SU-DHL-6 (cell line): ENCODE measurements around the gene ROR1.

Experiments used
- H2AFZ ChIP-seq: fragments of 200-600 bp; sonication (generic); 2 replicates; pipeline ENCODE4 v1.6.1; 2014; ENCODE audit warnings: low read depth, mild to moderate bottlenecking, moderate library complexity, mixed read lengths, antibody characterized with exemption, low read length; ENCODE audit not compliant: severe bottlenecking
- H3F3A ChIP-seq: fragments of 200-600 bp; shearing (Covaris generic); 2 replicates; pipeline ENCODE4 v1.6.0; 2016; ENCODE audit warnings: antibody characterized with exemption, mild to moderate bottlenecking; ENCODE audit not compliant: insufficient read depth
- H3K27ac ChIP-seq: fragments of 200-600 bp; sonication (generic); 2 replicates; pipeline ENCODE4 v1.5.1; 2016; ENCODE audit warnings: low read depth, mild to moderate bottlenecking, low read length, moderate library complexity, mixed read lengths
- H3K27me3 ChIP-seq: fragments of 200-600 bp; sonication (generic), shearing (Covaris generic); 2 replicates; pipeline ENCODE4 v1.6.0; 2014; ENCODE audit warnings: mild to moderate bottlenecking, low read length
- H3K36me3 ChIP-seq: fragments of 200-600 bp; sonication (generic); 2 replicates; pipeline ENCODE4 v1.6.1; 2014; ENCODE audit warnings: mild to moderate bottlenecking, low read length, mixed read lengths
- H3K4me2 ChIP-seq: fragments of 300-600, 200-600 bp; shearing (Covaris generic), sonication (generic); 2 replicates; pipeline ENCODE4 v1.6.0; 2014; ENCODE audit warnings: low read length, low read depth, mild to moderate bottlenecking; ENCODE audit not compliant: poor library complexity, severe bottlenecking
- H3K4me3 ChIP-seq: fragments of 200-600 bp; sonication (generic); 2 replicates; pipeline ENCODE4 v1.5.1; 2014; ENCODE audit warnings: antibody characterized with exemption, low read length, mild to moderate bottlenecking, mixed read lengths; ENCODE audit not compliant: insufficient read depth, poor library complexity, severe bottlenecking
- H3K79me2 ChIP-seq: fragments of 200-600 bp; sonication (generic); 2 replicates; pipeline ENCODE4 v1.6.1; 2014; ENCODE audit warnings: mild to moderate bottlenecking, low read length, moderate library complexity; ENCODE audit not compliant: insufficient read depth
- H3K9ac ChIP-seq: fragments of 200-600 bp; sonication (generic); 2 replicates; pipeline ENCODE4 v1.7.0; 2014; ENCODE audit warnings: mild to moderate bottlenecking, low read length
- H3K9me2 ChIP-seq: fragments of 200-600 bp; sonication (generic); replicated peaks from 2 replicates; pipeline ENCODE4 v1.6.1; 2014; ENCODE audit warnings: low read length; ENCODE audit not compliant: insufficient read depth
- H3K9me3 ChIP-seq: fragments of 200-600 bp; sonication (generic); 2 replicates; pipeline ENCODE4 v1.6.1; 2014; ENCODE audit warnings: low read length, mixed read lengths; ENCODE audit not compliant: insufficient read depth
- H4K20me1 ChIP-seq: fragments of 200-600 bp; sonication (generic); 2 replicates; pipeline ENCODE4 v1.6.1; 2014; ENCODE audit warnings: low read depth, mild to moderate bottlenecking, antibody characterized with exemption, low read length, moderate library complexity, mixed read lengths
- CTCF ChIP-seq: fragments of 200-600 bp; sonication (generic); IDR thresholded peaks from one replicate; pipeline ENCODE4 v1.5.1; 2017; ENCODE audit warnings: antibody characterized with exemption, mild to moderate bottlenecking, low read length, moderate library complexity; ENCODE audit not compliant: insufficient read depth, poor library complexity, severe bottlenecking
- EZH2phosphoT487 ChIP-seq: fragments of 200-600 bp; sonication (generic), shearing (Covaris generic); conservative IDR thresholded peaks from 2 replicates; pipeline ENCODE4 v1.6.1; 2018; ENCODE audit warnings: mild to moderate bottlenecking, antibody characterized with exemption, low read length, moderate library complexity, mixed read lengths

ROR1 gene

DNA sequence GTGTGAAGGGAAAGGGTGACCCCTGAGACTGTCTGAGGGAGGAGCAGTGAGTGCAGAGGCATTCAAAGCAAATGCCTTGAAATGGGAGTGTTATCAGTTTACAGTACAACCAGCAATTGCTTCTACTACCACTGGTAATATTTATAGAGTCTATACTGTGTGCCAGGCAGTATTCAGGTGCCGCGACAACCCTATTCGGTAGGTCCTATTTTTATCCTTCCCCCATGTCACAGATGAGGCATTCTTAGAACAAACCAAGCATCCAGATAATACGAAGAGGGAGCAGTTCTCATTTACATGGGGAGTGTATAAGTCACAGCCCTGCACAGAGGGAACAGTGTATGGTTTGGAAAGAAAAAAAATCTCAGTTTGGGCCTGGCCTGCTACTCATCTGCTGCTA is 18.3 kb downstream of the ROR1 start:
- TF ChIP-seq EZH2phosphoT487: no peak
- no peak for TF ChIP-seq CTCF
- Histone ChIP-seq H3K79me2 (no peaks in the 10 kb centered on the region), H3K36me3 (no peaks in the 10 kb centered on the region), H3K9me2 (no peaks in the 10 kb centered on the region; the same call in 1 of the 2 replicates), H2AFZ (no peak overlapping the region), H3K27ac (no peak overlapping the region), H3K4me3 (no peak overlapping the region), H3K4me2 (no peak overlapping the region), H3K9ac (no peak overlapping the region), H4K20me1 (no peaks in the 10 kb centered on the region), H3F3A (no peaks in the 10 kb centered on the region), H3K9me3 (no peaks in the 10 kb centered on the region), H3K27me3 (no peaks in the 10 kb centered on the region)

- Histone ChIP-seq H3K79me2 (no peaks in the 10 kb centered on the region), H3K9me3 (no peaks in the 10 kb centered on the region), H4K20me1 (no peaks in the 10 kb centered on the region), H2AFZ (no peak overlapping the region), H3K27ac (no peak overlapping the region), H3K4me3 (no peak overlapping the region), H3F3A (no peaks in the 10 kb centered on the region), H3K4me2 (no peak overlapping the region), H3K9me2 (no peaks in the 10 kb centered on the region), H3K36me3 (no peaks in the 10 kb centered on the region), H3K27me3 (no peaks in the 10 kb centered on the region), H3K9ac (no peak overlapping the region)
- TF ChIP-seq EZH2phosphoT487: no peak
Measured at GRCh38 chr1:63793741-63794240, 20.0 kb downstream of the ROR1 start.

DNA sequence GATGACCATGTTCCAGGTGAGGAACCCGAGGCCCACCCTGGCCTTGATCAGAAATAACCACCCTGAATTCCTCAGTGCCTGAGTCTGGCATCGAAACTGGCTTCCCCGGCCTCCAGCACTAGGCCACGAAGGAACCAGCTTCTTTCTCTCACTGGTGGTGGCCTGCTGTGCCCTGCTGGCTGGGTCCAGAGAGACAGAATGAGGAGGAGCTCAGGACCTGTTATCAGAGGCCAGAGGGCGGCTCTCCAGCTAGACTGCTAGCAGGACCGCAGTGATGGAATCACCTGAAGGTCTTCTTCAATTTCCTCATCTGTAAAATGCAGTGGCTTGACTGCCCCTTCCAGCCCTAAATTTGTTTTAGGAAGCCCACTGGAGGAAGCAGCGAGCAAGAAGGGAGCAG is 20.5 kb downstream of the ROR1 start:
- no peak overlapping the region for H3K9ac ChIP-seq
- TF ChIP-seq CTCF (no peak), EZH2phosphoT487 (no peak)
- H2AFZ ChIP-seq: no peak overlapping the region
- no peaks in the 10 kb centered on the region for H3K9me3 ChIP-seq
- H3K27ac ChIP-seq: no peak overlapping the region
- H4K20me1 ChIP-seq: no peaks in the 10 kb centered on the region
- H3K4me3 ChIP-seq: no peak overlapping the region
- no peaks in the 10 kb centered on the region for H3K27me3 ChIP-seq
- no peaks in the 10 kb centered on the region for H3F3A ChIP-seq
- H3K9me2 ChIP-seq: no peaks in the 10 kb centered on the region
- no peaks in the 10 kb centered on the region for H3K79me2 ChIP-seq
- no peaks in the 10 kb centered on the region for H3K36me3 ChIP-seq
- H3K4me2 ChIP-seq: no peak overlapping the region

- no peaks in the 10 kb centered on the region for H3K27me3 ChIP-seq
- H3F3A ChIP-seq: no peaks in the 10 kb centered on the region
- no peak overlapping the region for H3K9ac ChIP-seq
- H4K20me1 ChIP-seq: no peaks in the 10 kb centered on the region
- H3K4me2 ChIP-seq: no peak overlapping the region
- TF ChIP-seq CTCF (no peak), EZH2phosphoT487 (no peak)
- no peak overlapping the region for H3K4me3 ChIP-seq
- H3K79me2 ChIP-seq: no peaks in the 10 kb centered on the region
- no peaks in the 10 kb centered on the region for H3K9me3 ChIP-seq
- H3K27ac ChIP-seq: no peak overlapping the region
- H3K36me3 ChIP-seq: no peaks in the 10 kb centered on the region
- no peak overlapping the region for H2AFZ ChIP-seq
- H3K9me2 ChIP-seq: no peaks in the 10 kb centered on the region
Measured at GRCh38 chr1:63794939-63795378, 21.1 kb downstream of the ROR1 start.
